ENCODE data around the gene PNMA1.

- TF ChIP-seq CTCF (IDR thresholded peaks at IDR 0.05; ENCODE audit: low read depth, low read length) (no peak), EZH2phosphoT487 (IDR thresholded peaks at IDR 0.05; ENCODE audit: low read depth) (no peak)
Observed at GRCh38 chr14:73719361-73719760, 5.2 kb upstream of the PNMA1 start.

All from OCI-LY3 (cell line).